Esophagus squamous epithelium (tissue), 5 donors: ENCODE results near the gene RPP30. TPM values are rescaled to one million over a fixed set of nuclear protein-coding genes. Genes with fewer than 3 reads are reported as not detected.

ENCODE experiments used
- DNase-seq: peaks from one replicate; lab custom pipeline; 2025; lab: John Stamatoyannopoulos, UW
- H3K27ac ChIP-seq, 4 donors: fragments of 200-600 bp; sonication (generic); one replicate each; pipeline ENCODE4 v1.5.1; 2016 to 2019; ENCODE audit warnings: mild to moderate bottlenecking in 1 of 4
- H3K27me3 ChIP-seq, 4 donors: fragments of 200-600 bp; sonication (generic); 1 replicate in 3 of 4; 2 replicates in 1 of 4; pipeline versions ENCODE4 v1.5.1 to v1.6.0; 2017 to 2021; ENCODE audit warnings: antibody characterized with exemption in 1 of 4
- H3K36me3 ChIP-seq, 3 donors: fragments of 200-600 bp; sonication (generic); one replicate each; pipeline ENCODE4 v1.5.1; 2016 to 2019
- H3K4me1 ChIP-seq, 3 donors: fragments of 200-600 bp; sonication (generic); one replicate each; pipeline ENCODE4 v1.5.1; 2017 to 2019
- H3K4me3 ChIP-seq, 4 donors: fragments of 200-600 bp; sonication (generic); 1 replicate in 3 of 4; 2 replicates in 1 of 4; pipeline ENCODE4 v1.5.1; 2016 to 2019; ENCODE audit warnings: mild to moderate bottlenecking in 2 of 4, moderate library complexity in 1 of 4
- H3K9me3 ChIP-seq, 3 donors: fragments of 200-600 bp; sonication (generic); one replicate each; pipeline ENCODE4 v1.5.1; 2016 to 2019
- CTCF ChIP-seq, 6 experiments: fragments of 450-650 bp in 4 of 6; fragments of 200-600 bp in 2 of 6; sonication (generic) in 2 of 6; IDR thresholded peaks; one replicate each; pipeline ENCODE4 v1.5.1; 2016 to 2019; ENCODE audit warnings: antibody characterized with exemption in 6 of 6, mild to moderate bottlenecking in 4 of 6, moderate library complexity in 4 of 6
- POLR2A ChIP-seq, 4 donors: fragments of 450-650 bp; IDR thresholded peaks; one replicate each; pipeline ENCODE4 v1.6.1; 2017; ENCODE audit warnings: antibody characterized with exemption in 4 of 4, mild to moderate bottlenecking in 4 of 4, moderate library complexity in 3 of 4
- WGBS, 2 donors: methylation state at CpG; one replicate each; pipeline ENCODE4 v1.1.5; 2018; 5-methylcytosine and 5-hydroxymethylcytosine counted together
- intact Hi-C: fragments of 100-400 bp; cut with DNase I; formaldehyde crosslinking; loops from one replicate; pipeline ENCODE4 v1.15.0; 2022
- total RNA-seq, 4 donors: library from RNA; depleted of rRNA; stranded (reverse); fragments of >200 nt; gene quantifications; one replicate each; pipeline ENCODE4 v1.1.0, GENCODE V29; 2016
- donor health status: DM: yes; HTN: yes; CAD: no.

The RPP30 gene
- total RNA-seq, 4 donors from 2014 or later, result 13.6 to 31.4 (median 22.9) TPM

- Histone ChIP-seq H3K9me3 (no peaks in the 10 kb centered on the region), H3K36me3 (no peaks in the 10 kb centered on the region), H3K4me3 (no peak overlapping the region), H3K27me3 (peaks cover 0 to 18% (median 0%) of the 10 kb centered on the region in 4 donors), H3K4me1 (peaks cover 0 to 8% (median 4%) of the 10 kb centered on the region in 3 donors), H3K27ac (no peak overlapping the region)
- DNase-seq, result no peak
- intact Hi-C loops, result no loop called here
- TF ChIP-seq CTCF (IDR thresholded peaks at IDR 0.05) (no peak), POLR2A (IDR thresholded peaks at IDR 0.05) (no peak)
- WGBS, 2 donors, result 42 to 92% methylated on average over 1 of the region's 1 CpG
These were observed 29.0 kb upstream of the RPP30 start for GRCh38 chr10:90842725-90843124.

- Histone ChIP-seq H3K4me1 (peaks cover 0 to 9% (median 4%) of the 10 kb centered on the region in 3 donors), H3K9me3 (peaks cover 0 to 12% (median 0%) of the 10 kb centered on the region in 3 donors), H3K4me3 (no peak overlapping the region), H3K27ac (no peak overlapping the region), H3K27me3 (peaks cover 0 to 18% (median 0%) of the 10 kb centered on the region in 4 donors), H3K36me3 (no peaks in the 10 kb centered on the region)
- TF ChIP-seq CTCF (IDR thresholded peaks at IDR 0.05), result no peak
- no peak for TF ChIP-seq POLR2A (IDR thresholded peaks at IDR 0.05)
- no peak for DNase-seq
- intact Hi-C loops, result no loop called here
- 58 to 80% methylated on average over 2 to 3 of the region's 3 CpGs for WGBS, 2 donors
These were observed 26.0 kb upstream of the RPP30 start for GRCh38 chr10:90845726-90846125.

GRCh38 chr10:90846746-90847145 lies 25.0 kb upstream of the RPP30 start:
- no peak for DNase-seq
- intact Hi-C loops, result no loop called here
- H3K4me1 ChIP-seq, result peaks cover 0 to 9% (median 4%) of the 10 kb centered on the region in 3 donors

GRCh38 chr10:90847436-90847835 lies 24.3 kb upstream of the RPP30 start:
- Histone ChIP-seq H3K27ac (no peak overlapping the region), H3K9me3 (peaks cover 0 to 19% (median 5%) of the 10 kb centered on the region in 3 donors), H3K36me3 (no peaks in the 10 kb centered on the region), H3K4me1 (peaks cover 0 to 9% (median 4%) of the 10 kb centered on the region in 3 donors), H3K4me3 (no peak overlapping the region), H3K27me3 (peaks cover 0 to 15% (median 0%) of the 10 kb centered on the region in 4 donors)
- DNase-seq, result no peak
- TF ChIP-seq CTCF (IDR thresholded peaks at IDR 0.05) (no peak), POLR2A (IDR thresholded peaks at IDR 0.05) (no peak)
- intact Hi-C loops, result no loop called here
- WGBS, 2 donors, result 6 to 18% methylated on average over 1 of the region's 1 CpG

More at GRCh38 chr10:90846746-90847145, 25.0 kb upstream of the RPP30 start:
- peaks cover 0 to 17% (median 0%) of the 10 kb centered on the region in 4 donors for H3K27me3 ChIP-seq
- H3K36me3 ChIP-seq, result no peaks in the 10 kb centered on the region
- WGBS, 2 donors, result 80 to 93% methylated on average over 1 of the region's 1 CpG
- H3K4me3 ChIP-seq, result no peak overlapping the region
- H3K9me3 ChIP-seq, result peaks cover 0 to 19% (median 5%) of the 10 kb centered on the region in 3 donors
- no peak overlapping the region for H3K27ac ChIP-seq
- TF ChIP-seq POLR2A (IDR thresholded peaks at IDR 0.05) (no peak), CTCF (IDR thresholded peaks at IDR 0.05) (no peak)

- Histone ChIP-seq H3K4me1 (peaks cover 0 to 9% (median 4%) of the 10 kb centered on the region in 3 donors), H3K36me3 (no peaks in the 10 kb centered on the region), H3K4me3 (no peak overlapping the region), H3K9me3 (peaks cover 0 to 19% (median 5%) of the 10 kb centered on the region in 3 donors), H3K27ac (no peak overlapping the region), H3K27me3 (peaks cover 0 to 34% (median 0%) of the 10 kb centered on the region in 4 donors)
- 10 to 36% methylated on average over 1 of the region's 1 CpG for WGBS, 2 donors
- intact Hi-C loops, result no loop called here
- no peak for TF ChIP-seq POLR2A (IDR thresholded peaks at IDR 0.05)
- no peak for TF ChIP-seq CTCF (IDR thresholded peaks at IDR 0.05)
- no peak for DNase-seq
These were observed 21.6 kb upstream of the RPP30 start for GRCh38 chr10:90849956-90850749.
